ENCODE measurements around the gene DOK6. TPM values are rescaled to one million over a fixed set of nuclear protein-coding genes. Genes with fewer than 3 reads are reported as not detected.

The DOK6 gene
- total and polyA plus RNA-seq, 9 of the 15 experiments (the other 6 are each of a cell fraction or from before 2014, with no cell fraction given) = not detected

- Histone ChIP-seq H3K4me2 (ENCODE audit: insufficient read depth, low read length) (no peak overlapping the region), H3K9me1 (ENCODE audit: control insufficient read depth, insufficient read depth, low read length) (no peaks in the 10 kb centered on the region), H3K36me3 (ENCODE audit: control insufficient read depth, insufficient read depth, low read length) (no peaks in the 10 kb centered on the region), H3K27me3 (ENCODE audit: control insufficient read depth in 2 of 2, insufficient read depth in 2 of 2, low read length in 2 of 2) (no peaks in the 10 kb centered on the region), H3K79me2 (ENCODE audit: control insufficient read depth, insufficient read depth, low read length) (no peaks in the 10 kb centered on the region), H4K20me1 (replicated peaks; ENCODE audit: control insufficient read depth, insufficient read depth, low read length) (no peaks in the 10 kb centered on the region), H3K27ac (ENCODE audit: extremely low read depth, low read depth, low read length) (no peak overlapping the region), H2AFZ (ENCODE audit: low read depth, low read length) (no peak overlapping the region), H3K9me3 (replicated peaks; ENCODE audit: control insufficient read depth, insufficient read depth, low read depth, low read length) (no peaks in the 10 kb centered on the region), H3K4me1 (replicated peaks in 1 of 2; ENCODE audit: control insufficient read depth in 2 of 2, insufficient read depth in 2 of 2, low read length in 2 of 2) (no peaks in the 10 kb centered on the region), H3K9ac (ENCODE audit: insufficient read depth in 1 of 2, low read depth in 2 of 2, low read length in 2 of 2) (no peak overlapping the region), H3K4me3 (no peak overlapping the region)
- FAIRE-seq (no peak), DNase-seq (ENCODE audit: extremely low read depth in 1 of 4, low spot score in 3 of 4) (no peak), ATAC-seq (no peak)
- BruUV-seq (replicated peaks) = no TSS peak
- WGBS (ENCODE audit: insufficient coverage, low coverage, missing lambda C conversion rate) = 2% methylated on average over 7 of the region's 8 CpGs
- ChIA-PET CTCF (ENCODE audit: low intra/inter-chr PET ratio) (no interaction called here), POLR2A (no interaction called here)
- intact Hi-C loops (cut with micrococcal nuclease) (no loop called here), in situ Hi-C loops (cut with MboI) (no loop called here)
- TF ChIP-seq CBFA2T2 (conservative IDR thresholded peaks at IDR 0.05) = no peak
These were observed 198.7 kb downstream of the DOK6 start for GRCh38 chr18:69599377-69599776.

- intact Hi-C loops (cut with micrococcal nuclease) = no loop called here
- Histone ChIP-seq H3K79me2 (ENCODE audit: control insufficient read depth, insufficient read depth, low read length) (no peaks in the 10 kb centered on the region), H3K4me3 (no peak overlapping the region), H3K4me1 (replicated peaks in 1 of 2; ENCODE audit: control insufficient read depth in 2 of 2, insufficient read depth in 2 of 2, low read length in 2 of 2) (no peaks in the 10 kb centered on the region), H3K9me1 (ENCODE audit: control insufficient read depth, insufficient read depth, low read length) (no peaks in the 10 kb centered on the region), H3K27ac (ENCODE audit: extremely low read depth, low read depth, low read length) (no peak overlapping the region), H2AFZ (ENCODE audit: low read depth, low read length) (no peak overlapping the region), H3K4me2 (ENCODE audit: insufficient read depth, low read length) (no peak overlapping the region), H3K36me3 (ENCODE audit: control insufficient read depth, insufficient read depth, low read length) (no peaks in the 10 kb centered on the region), H3K9ac (ENCODE audit: insufficient read depth in 1 of 2, low read depth in 2 of 2, low read length in 2 of 2) (no peak overlapping the region), H3K27me3 (ENCODE audit: control insufficient read depth in 2 of 2, insufficient read depth in 2 of 2, low read length in 2 of 2) (no peaks in the 10 kb centered on the region), H3K9me3 (replicated peaks; ENCODE audit: control insufficient read depth, insufficient read depth, low read depth, low read length) (no peaks in the 10 kb centered on the region), H4K20me1 (replicated peaks; ENCODE audit: control insufficient read depth, insufficient read depth, low read length) (no peaks in the 10 kb centered on the region)
- DNase-seq (ENCODE audit: extremely low read depth in 1 of 4, low spot score in 3 of 4) = no peak
- POLR2A ChIA-PET = no interaction called here
- ATAC-seq = no peak
- no TSS peak for BruUV-seq (replicated peaks)
- no peak for TF ChIP-seq BACH1 (tag; IDR thresholded peaks at IDR 0.05)
- TF ChIP-seq, protein P1, sequence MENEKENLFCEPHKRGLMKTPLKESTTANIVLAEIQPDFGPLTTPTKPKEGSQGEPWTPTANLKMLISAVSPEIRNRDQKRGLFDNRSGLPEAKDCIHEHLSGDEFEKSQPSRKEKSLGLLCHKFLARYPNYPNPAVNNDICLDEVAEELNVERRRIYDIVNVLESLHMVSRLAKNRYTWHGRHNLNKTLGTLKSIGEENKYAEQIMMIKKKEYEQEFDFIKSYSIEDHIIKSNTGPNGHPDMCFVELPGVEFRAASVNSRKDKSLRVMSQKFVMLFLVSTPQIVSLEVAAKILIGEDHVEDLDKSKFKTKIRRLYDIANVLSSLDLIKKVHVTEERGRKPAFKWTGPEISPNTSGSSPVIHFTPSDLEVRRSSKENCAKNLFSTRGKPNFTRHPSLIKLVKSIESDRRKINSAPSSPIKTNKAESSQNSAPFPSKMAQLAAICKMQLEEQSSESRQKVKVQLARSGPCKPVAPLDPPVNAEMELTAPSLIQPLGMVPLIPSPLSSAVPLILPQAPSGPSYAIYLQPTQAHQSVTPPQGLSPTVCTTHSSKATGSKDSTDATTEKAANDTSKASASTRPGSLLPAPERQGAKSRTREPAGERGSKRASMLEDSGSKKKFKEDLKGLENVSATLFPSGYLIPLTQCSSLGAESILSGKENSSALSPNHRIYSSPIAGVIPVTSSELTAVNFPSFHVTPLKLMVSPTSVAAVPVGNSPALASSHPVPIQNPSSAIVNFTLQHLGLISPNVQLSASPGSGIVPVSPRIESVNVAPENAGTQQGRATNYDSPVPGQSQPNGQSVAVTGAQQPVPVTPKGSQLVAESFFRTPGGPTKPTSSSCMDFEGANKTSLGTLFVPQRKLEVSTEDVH (IDR thresholded peaks at IDR 0.05; ENCODE audit: low read depth, partially characterized antibody) = no peak
- no peak for TF ChIP-seq PHB2 (IDR thresholded peaks at IDR 0.05; ENCODE audit: low read depth)
- TF ChIP-seq SMARCA5 (IDR thresholded peaks at IDR 0.05) = no peak
- TF ChIP-seq CGGBP1 (CRISPR knock-in tag; IDR thresholded peaks at IDR 0.05) = no peak
- TF ChIP-seq ATF7 (IDR thresholded peaks at IDR 0.05) = no peak
- TF ChIP-seq ZNF23 (CRISPR knock-in tag; IDR thresholded peaks at IDR 0.05) = no peak
- TF ChIP-seq, protein P2, sequence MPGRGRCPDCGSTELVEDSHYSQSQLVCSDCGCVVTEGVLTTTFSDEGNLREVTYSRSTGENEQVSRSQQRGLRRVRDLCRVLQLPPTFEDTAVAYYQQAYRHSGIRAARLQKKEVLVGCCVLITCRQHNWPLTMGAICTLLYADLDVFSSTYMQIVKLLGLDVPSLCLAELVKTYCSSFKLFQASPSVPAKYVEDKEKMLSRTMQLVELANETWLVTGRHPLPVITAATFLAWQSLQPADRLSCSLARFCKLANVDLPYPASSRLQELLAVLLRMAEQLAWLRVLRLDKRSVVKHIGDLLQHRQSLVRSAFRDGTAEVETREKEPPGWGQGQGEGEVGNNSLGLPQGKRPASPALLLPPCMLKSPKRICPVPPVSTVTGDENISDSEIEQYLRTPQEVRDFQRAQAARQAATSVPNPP (IDR thresholded peaks at IDR 0.05; ENCODE audit: borderline replicate concordance, insufficient read depth, insufficient read length) = no peak
- no peak for TF ChIP-seq CCNT2 (IDR thresholded peaks at IDR 0.05; ENCODE audit: borderline replicate concordance, extremely low read depth, insufficient read length, low read depth, low read length)
- no peak for TF ChIP-seq MECOM (CRISPR knock-in tag; IDR thresholded peaks at IDR 0.05)
- no peak for TF ChIP-seq MAFF (IDR thresholded peaks at IDR 0.05; ENCODE audit: low read length)
- no peak for FAIRE-seq
- 52% methylated on average over 10 of the region's 15 CpGs for WGBS (ENCODE audit: insufficient coverage, low coverage, missing lambda C conversion rate)
- in situ Hi-C loops (cut with MboI) = no loop called here
- CTCF ChIA-PET (ENCODE audit: low intra/inter-chr PET ratio) = no interaction called here
These were observed 211.6 kb downstream of the DOK6 start for GRCh38 chr18:69612242-69612641.
